Inflammatory macrophage (primary cell): ENCODE data around the gene GLB1L.

ENCODE experiments used
- DNase-seq, 2 donors: peaks; one replicate each; pipeline ENCODE4 v3.0.0-alpha.2; 2020 to 2022

Gene GLB1L

GRCh38 chr2:219252900-219253752 lies 7.9 kb upstream of the GLB1L start, which contains the start of gene TUBA4B:
TSS of gene TUBA4B (plus strand) at chr2:219253243. CDS start at chr2:219253408, 165 bp downstream.
- peak; percentile 37 to 43 for DNase-seq

GRCh38 chr2:219252570-219252899 lies 7.3 kb upstream of the GLB1L start:
- DNase-seq = no peak

DNA sequence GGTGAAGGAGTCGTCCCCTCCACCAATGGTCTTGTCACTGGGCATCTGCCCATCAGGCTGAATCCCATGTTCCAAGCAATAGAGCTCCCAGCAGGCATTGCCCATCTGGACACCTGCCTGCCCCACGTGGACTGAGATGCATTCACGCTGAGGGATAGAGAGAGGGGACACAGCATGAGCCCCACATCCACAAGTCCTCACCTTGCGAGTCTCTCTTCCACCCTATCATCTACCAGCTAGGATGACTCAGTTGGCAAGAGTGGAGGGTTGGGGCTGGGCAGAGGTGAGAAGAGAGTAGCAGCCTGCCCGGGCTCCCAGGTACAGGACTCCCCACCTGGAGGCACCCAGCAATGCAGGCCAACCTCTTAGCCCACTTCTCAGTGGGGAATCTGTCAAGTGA lies 6.8 kb upstream of the GLB1L start:
- DNase-seq = no peak

DNA sequence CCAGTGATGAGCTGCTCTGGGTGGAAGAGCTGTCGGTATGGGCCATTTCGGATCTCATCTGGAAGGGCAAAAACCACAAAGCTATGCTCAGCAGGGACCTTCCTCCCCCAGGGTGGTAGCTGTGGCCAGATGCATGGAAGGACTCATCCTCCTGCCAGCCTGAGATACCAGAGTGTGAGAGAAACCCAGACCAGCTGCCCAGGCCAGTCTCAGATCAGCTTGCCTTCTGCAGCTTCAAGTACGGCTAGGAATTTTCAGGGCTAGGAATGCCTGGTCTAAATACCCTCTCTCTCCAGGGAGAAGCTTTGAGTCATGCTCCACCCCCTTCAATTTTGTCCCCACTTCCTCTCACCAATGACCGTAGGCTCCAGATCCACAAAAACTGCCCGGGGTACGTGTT lies 6.4 kb upstream of the GLB1L start:
- DNase-seq = no peak

DNA sequence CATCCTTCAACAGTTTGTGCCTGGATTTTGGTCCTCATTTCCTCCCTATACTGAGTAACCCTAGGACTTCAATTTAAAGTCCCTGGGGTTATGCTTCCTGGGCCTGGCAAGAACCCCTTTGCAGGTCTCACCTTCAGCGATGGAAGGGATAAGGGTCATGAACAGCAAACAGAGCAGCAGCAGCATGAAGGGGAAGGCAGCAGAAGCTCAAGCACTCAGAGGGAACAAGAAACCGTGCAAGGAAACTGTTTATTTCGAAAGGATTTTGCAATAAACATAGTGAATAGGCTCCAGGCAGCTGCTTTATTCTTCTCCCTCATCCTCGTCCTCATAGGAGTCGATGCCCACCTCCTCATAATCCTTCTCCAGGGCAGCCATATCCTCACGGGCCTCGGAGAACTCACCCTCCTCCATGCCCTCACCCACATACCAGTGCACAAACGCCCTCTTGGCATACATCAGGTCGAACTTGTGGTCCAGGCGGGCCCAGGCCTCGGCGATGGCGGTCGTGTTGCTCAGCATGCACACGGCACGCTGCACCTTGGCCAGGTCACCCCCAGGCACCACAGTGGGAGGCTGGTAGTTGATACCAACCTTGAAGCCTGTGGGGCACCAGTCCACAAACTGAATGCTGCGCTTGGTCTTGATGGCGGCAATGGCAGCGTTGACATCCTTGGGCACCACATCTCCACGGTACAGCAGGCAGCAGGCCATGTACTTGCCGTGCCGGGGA lies 5.0 kb upstream of the GLB1L start:
- DNase-seq = peak; percentile 39 to 43

- DNase-seq = no peak
Measured at GRCh38 chr2:219249203-219249980, 4.1 kb upstream of the GLB1L start.

DNA sequence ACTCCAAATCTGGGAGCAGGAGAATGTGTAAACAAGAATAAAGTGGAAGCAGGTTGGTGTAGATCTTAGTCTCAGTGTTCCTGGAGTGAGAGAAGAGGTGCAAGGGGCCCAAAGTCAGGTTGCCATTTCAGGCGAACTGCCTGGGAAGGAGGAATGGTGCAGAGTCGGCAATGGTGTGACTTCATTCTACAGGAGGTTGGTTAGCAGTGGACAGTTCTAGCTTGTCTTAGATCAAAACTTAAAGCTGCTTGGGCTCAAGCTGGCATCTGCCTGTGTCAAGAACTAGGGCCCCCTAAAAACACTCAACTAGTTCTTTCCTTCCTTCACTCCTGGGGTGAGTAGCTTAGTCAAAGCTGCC lies 3.6 kb upstream of the GLB1L start:
- DNase-seq = no peak

DNA sequence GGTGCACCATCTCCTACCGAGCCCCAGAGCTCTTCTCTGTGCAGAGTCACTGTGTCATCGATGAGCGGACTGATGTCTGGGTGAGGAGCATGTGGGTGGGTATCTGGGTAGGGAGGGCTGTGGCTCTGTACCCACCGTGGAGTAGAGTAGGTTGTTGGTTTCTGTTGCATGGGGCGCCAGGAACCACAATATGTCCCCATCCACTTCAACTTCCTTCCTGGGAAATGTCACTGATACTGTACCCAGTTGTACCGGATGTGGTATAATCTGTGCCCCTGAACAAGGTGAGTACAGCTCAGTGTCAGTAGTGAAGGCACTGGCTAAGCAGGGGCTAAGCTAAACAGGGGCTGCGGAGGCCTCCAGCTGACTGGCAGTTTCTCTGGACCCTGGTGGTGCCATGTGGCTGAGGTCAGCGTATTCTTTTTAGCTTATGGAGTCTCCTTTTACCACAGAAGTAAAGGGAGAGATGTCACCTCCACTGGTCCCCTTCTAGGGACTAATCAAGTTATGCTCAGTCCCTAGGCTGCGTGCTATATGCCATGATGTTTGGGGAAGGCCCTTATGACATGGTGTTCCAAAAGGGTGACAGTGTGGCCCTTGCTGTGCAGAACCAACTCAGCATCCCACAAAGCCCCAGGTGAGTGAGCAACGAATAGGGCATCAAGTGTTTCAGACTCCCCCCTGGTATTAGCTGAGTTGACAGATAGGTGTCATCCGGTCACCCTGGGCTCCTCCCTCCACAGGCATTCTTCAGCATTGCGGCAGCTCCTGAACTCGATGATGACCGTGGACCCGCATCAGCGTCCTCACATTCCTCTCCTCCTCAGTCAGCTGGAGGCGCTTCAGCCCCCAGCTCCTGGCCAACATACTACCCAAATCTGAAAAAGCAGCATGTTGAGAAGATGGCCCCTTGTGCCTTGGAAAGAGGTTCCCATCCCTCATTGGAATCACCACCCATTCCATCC lies 2.7 kb upstream of the GLB1L start:
- peak in 1 of 2 donors; percentile 39 for DNase-seq

- no peak for DNase-seq
Measured at GRCh38 chr2:219246559-219246958, 1.3 kb upstream of the GLB1L start.

- DNase-seq = no peak
Measured at GRCh38 chr2:219245899-219246230, 621 bp upstream of the GLB1L start.

DNA sequence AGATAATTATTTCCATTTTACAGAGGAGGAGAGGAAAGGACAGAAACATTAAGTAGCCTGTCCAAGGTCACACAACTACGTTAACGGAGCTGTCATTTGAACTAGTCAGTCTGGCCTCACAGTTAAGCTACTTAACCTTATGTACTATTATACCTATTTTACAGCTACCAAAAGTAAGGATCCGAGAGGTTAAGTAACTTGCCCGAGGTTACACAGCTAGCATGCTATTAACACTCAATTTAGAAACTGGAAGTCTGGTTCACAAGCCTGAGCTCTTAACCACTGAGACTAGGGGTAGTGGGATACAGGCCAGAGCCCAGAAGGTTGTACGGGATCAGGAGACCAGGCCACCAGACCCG lies 476 bp downstream of the GLB1L start:
- no peak for DNase-seq

- DNase-seq = peak; percentile 68 to 76
Measured at GRCh38 chr2:219243291-219243761, 1.9 kb downstream of the GLB1L start.

GRCh38 chr2:219234331-219234730 lies 10.9 kb downstream of the GLB1L start:
- no peak for DNase-seq

DNA sequence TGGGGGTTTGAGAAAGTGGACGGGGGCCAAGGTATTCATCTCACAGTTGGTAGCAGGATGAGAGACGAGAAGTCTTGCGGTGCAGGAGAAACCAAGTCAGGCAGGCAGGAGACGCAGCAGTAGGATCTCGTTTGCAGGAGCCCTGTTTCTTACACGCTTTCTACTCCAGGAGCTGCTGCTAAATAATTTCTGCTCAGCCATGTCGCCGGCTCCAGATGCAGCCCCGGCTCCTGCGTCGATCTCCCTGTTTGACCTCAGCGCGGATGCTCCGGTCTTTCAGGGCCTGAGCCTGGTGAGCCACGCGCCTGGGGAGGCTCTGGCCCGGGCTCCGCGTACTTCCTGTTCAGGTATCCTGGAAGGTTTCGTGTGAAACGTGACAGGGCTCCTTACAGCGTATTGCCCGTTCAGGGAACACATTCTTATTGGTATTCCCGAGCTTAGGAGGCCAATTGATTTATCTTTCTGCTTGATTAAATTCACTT lies 15.1 kb downstream of the GLB1L start:
- peak; percentile 26 to 50 for DNase-seq

GRCh38 chr2:219229305-219230058 lies 15.8 kb downstream of the GLB1L start, which contains the start of the genes ANKZF1 and ATG9A:
TSS of gene ANKZF1 (plus strand) at chr2:219229806. CDS start at chr2:219230258, 452 bp downstream.
TSS of gene ATG9A (minus strand) at chr2:219229636. CDS start at chr2:219228024, 1,612 bp downstream.
- DNase-seq = peak; percentile 99

GRCh38 chr2:219228911-219229304 lies 16.3 kb downstream of the GLB1L start:
- no peak for DNase-seq

DNA sequence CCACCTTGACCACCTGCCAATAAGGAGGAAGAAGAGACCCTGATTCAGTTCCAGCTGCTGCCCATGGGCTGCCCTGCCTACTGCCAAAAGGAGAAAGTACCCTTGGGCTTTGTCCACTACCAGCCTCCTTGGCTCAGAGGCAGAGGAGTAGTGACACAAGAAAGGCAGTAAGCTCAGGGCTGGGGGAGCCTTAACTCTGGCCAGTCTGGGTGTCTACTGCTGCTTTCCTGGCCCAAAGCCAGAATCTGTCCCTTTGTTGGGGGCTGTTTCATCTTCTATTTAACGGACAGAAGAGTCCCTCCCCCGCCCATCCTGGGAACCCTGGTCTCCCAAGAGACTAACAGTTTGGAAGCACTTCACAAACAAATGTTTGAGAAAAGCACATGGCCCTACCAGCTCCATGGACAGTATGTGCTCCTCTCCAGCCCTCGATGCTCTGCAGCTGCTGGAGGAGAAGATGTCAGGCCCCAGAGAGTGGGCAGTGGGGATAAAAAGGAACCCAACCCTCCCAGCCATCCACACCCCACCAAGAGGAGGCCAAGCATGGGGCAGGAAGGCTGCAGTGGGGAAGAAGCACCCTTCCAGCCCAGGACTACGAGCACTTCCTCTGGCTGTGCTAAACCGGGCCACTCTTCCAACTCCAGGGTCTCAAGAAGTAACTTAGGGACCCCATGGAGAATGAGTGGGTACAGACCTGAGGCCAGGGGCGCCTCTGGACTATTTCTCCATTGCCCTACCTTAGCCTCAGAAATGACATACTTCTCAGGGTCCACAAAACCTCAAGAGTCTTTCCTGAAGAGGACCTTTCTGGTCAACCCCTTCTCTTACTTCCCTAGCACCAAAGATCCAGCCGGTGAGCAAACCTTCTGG lies 17.0 kb downstream of the GLB1L start:
- peak in 1 of 2 donors; percentile 46 for DNase-seq

- peak; percentile 76 to 89 for DNase-seq
Measured at GRCh38 chr2:219225350-219225749, 19.9 kb downstream of the GLB1L start.

GRCh38 chr2:219223831-219224610 lies 21.2 kb downstream of the GLB1L start:
- DNase-seq = no peak
